Heart left ventricle (tissue), 16 donors: ENCODE data around the gene FAM219A. TPM values are rescaled to one million over a fixed set of nuclear protein-coding genes. Genes with fewer than 3 reads are reported as not detected.

ENCODE experiments used
- ATAC-seq, 4 donors: fragments of 200-7000 bp; cut with Tn5 transposase; one replicate each; pipeline ENCODE4 v1.9.1; 2020 to 2022; ENCODE audit warnings: moderate library complexity in 4 of 4, mild to moderate bottlenecking in 3 of 4, moderate number of reproducible peaks in 1 of 4
- DNase-seq, 5 donors: peaks; one replicate each; pipeline ENCODE4 v3.0.0-alpha.2; 2020
- H3K27ac ChIP-seq, 12 donors: fragments of 200-600 bp; sonication (generic) in 4 of 12; one replicate each; pipeline versions ENCODE4 v1.5.0 to v1.8.0; 2016 to 2022; ENCODE audit warnings: mild to moderate bottlenecking in 2 of 12
- H3K27me3 ChIP-seq, 9 donors: fragments of 200-600 bp; sonication (generic) in 2 of 9; one replicate each; pipeline versions ENCODE4 v1.5.1 to v1.8.0; 2016 to 2022; ENCODE audit warnings: mild to moderate bottlenecking in 3 of 9
- H3K36me3 ChIP-seq, 9 donors: fragments of 200-600 bp; sonication (generic) in 2 of 9; one replicate each; pipeline versions ENCODE4 v1.5.0 to v1.8.0; 2018 to 2022; ENCODE audit warnings: mild to moderate bottlenecking in 2 of 9
- H3K4me1 ChIP-seq, 12 donors: fragments of 200-600 bp; sonication (generic) in 4 of 12; one replicate each; pipeline versions ENCODE4 v1.5.0 to v1.8.0; 2016 to 2022; ENCODE audit warnings: mild to moderate bottlenecking in 3 of 12
- H3K4me3 ChIP-seq, 12 donors: fragments of 200-600 bp; sonication (generic) in 4 of 12; one replicate each; pipeline versions ENCODE4 v1.5.0 to v1.8.0; 2017 to 2022; ENCODE audit warnings: mild to moderate bottlenecking in 9 of 12, moderate library complexity in 4 of 12
- H3K9me3 ChIP-seq, 12 donors: fragments of 200-600 bp; sonication (generic) in 4 of 12; one replicate each; pipeline versions ENCODE4 v1.5.0 to v1.8.0; 2016 to 2022; ENCODE audit warnings: mild to moderate bottlenecking in 1 of 12
- CTCF ChIP-seq, 12 donors: fragments of 200-600 bp; sonication (generic) in 4 of 12; IDR thresholded peaks; one replicate each; pipeline versions ENCODE4 v1.5.0 to v1.8.0; 2018 to 2022; ENCODE audit warnings: antibody characterized with exemption in 12 of 12, mild to moderate bottlenecking in 5 of 12
- POLR2A ChIP-seq, 2 donors: fragments of 450-650 bp; IDR thresholded peaks; one replicate each; pipeline ENCODE4 v1.6.1; 2017; ENCODE audit warnings: antibody characterized with exemption in 2 of 2, mild to moderate bottlenecking in 2 of 2, moderate library complexity in 2 of 2
- WGBS, 4 donors: extraction: QIAGEN DNeasy Blood & Tissue Kit in 2 of 4; methylation state at CpG; one replicate each; pipeline versions ENCODE4 v1.1.5 to v1.1.7; 2013 to 2018; 5-methylcytosine and 5-hydroxymethylcytosine counted together
- intact Hi-C, 10 donors: fragments of 100-400 bp; cut with DNase I; formaldehyde crosslinking; loops; one replicate each; pipeline versions ENCODE4 v1.11.1 to v1.14.2; 2022
- polyA plus RNA-seq, 2 donors: library from polyadenylated mRNA; stranded (reverse); fragments of 200-250 nt; gene quantifications; one replicate each; pipeline ENCODE4 v1.2.3, GENCODE V29; 2013
- total RNA-seq, 9 donors: library from RNA; depleted of rRNA in 2 of 9; stranded (reverse); fragments of >200 nt in 2 of 9; fragmentation: NEBNext Ultra II Directional in 3 of 9; extraction: Animal tissue kit (Norgen Biotek cat#: 25700) in 3 of 9; gene quantifications; one replicate each; pipeline versions ENCODE4 v1.1.0 to v1.2.4, GENCODE V29; 2016 to 2023
- donor health status: ischemic (EF 13 %, LVEDD 7.1; RV severe dilation, severe dysfunction).
- donor health status: healthy with polysubstance abuse.
- donor health status: DM: no; HTN: yes; CAD: no.
- donor health status: DM: no; HTN: no; CAD: no.
- donor health status: ischemic (EF 25% LVEDD 6.9; RV normal size, moderate dysfunction).
- donor health status: ischemic (EF 25% LVEDD 5.7; RV mildly dilated, moderate dysfunction).
- donor health status: healthy.
- donor health status: DM: yes; HTN: yes; CAD: no.
- donor health status: ischemic (EF 35%, LVEDD 5.7; RV mildly dilated, moderate dysfunction).
- donor health status: nonischemic (EF 11% LVEDD 7.7; RV severe dilation, severe dysfunction).
- donor health status: DM: yes; HTN: yes; CAD: no.
- donor health status: PGD.
- donor health status: ischemic (EF 29% LVEDD 5.4; RV normal size, mild dysfunction).
- donor health status: nonischemic (EF 23%, LVEDD 6.1; RV moderate dilation, normal function).

Gene FAM219A
- total and polyA plus RNA-seq, 11 donors, result 12.7 to 39.1 (median 25.9) TPM

- intact Hi-C loops, result no loop called here
- 74 to 84% (median 80%) methylated on average over 1 of the region's 1 CpG for WGBS, 4 donors
- ATAC-seq (no peak), DNase-seq (no peak)
- no peak for TF ChIP-seq CTCF (IDR thresholded peaks at IDR 0.05)
- H3K36me3 ChIP-seq, result no peaks in the 10 kb centered on the region
- no peaks in the 10 kb centered on the region for H3K27me3 ChIP-seq
- H3K27ac ChIP-seq, result no peak overlapping the region
- H3K9me3 ChIP-seq, result no peaks in the 10 kb centered on the region
- H3K4me1 ChIP-seq, result peaks cover 0 to 4% (median 0%) of the 10 kb centered on the region in 12 donors
- H3K4me3 ChIP-seq, result no peak overlapping the region
These were observed 19.2 kb upstream of the FAM219A start for GRCh38 chr9:34477541-34477940.

DNA sequence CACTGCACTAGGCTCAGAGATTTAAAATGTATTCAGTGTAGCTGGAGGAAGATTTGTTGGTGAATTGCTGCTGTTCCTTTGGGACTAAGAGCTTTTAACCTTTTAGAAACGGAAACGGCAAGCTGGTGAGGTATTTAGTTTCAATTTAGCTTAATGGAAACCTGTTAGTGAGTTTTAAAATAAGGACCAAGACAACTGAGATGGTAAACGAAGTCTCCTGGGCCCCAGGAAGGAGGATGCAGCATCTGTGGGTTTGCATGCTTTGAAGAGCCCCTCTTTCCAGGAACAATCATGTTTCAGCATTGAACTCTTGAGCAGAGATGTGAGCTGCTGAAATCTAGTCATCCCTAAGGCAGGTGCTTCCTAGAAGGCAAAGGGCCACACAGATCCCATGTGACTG lies 16.7 kb upstream of the FAM219A start:
- WGBS, 4 donors, result 36 to 60% (median 45%) methylated on average over 3 of the region's 3 CpGs
- intact Hi-C loops, result no loop called here
- Histone ChIP-seq H3K36me3 (no peaks in the 10 kb centered on the region), H3K9me3 (no peaks in the 10 kb centered on the region), H3K4me3 (no peak overlapping the region), H3K27me3 (no peaks in the 10 kb centered on the region), H3K4me1 (peaks cover 0 to 4% (median 0%) of the 10 kb centered on the region in 12 donors), H3K27ac (no peak overlapping the region)
- TF ChIP-seq CTCF (IDR thresholded peaks at IDR 0.05) (no peak), POLR2A (IDR thresholded peaks at IDR 0.05) (no peak)
- DNase-seq, result no peak
- ATAC-seq, result no peak

GRCh38 chr9:34465468-34465867 lies 7.1 kb upstream of the FAM219A start:
- no peak overlapping the region for H3K27ac ChIP-seq
- H3K36me3 ChIP-seq, result no peaks in the 10 kb centered on the region
- intact Hi-C loops, result no loop called here
- H3K9me3 ChIP-seq, result no peaks in the 10 kb centered on the region
- H3K4me3 ChIP-seq, result no peak overlapping the region
- WGBS, 4 donors, result 28 to 70% (median 42%) methylated on average over 1 of the region's 1 CpG
- DNase-seq, result no peak
- no peak for ATAC-seq
- TF ChIP-seq CTCF (IDR thresholded peaks at IDR 0.05), result no peak
- TF ChIP-seq POLR2A (IDR thresholded peaks at IDR 0.05), result no peak
- H3K4me1 ChIP-seq, result peaks cover 0 to 17% (median 0%) of the 10 kb centered on the region in 12 donors
- H3K27me3 ChIP-seq, result peaks cover 0 to 3% (median 0%) of the 10 kb centered on the region in 9 donors

GRCh38 chr9:34464571-34464970 lies 6.2 kb upstream of the FAM219A start:
- Histone ChIP-seq H3K4me1 (peaks cover 0 to 8% (median 0%) of the 10 kb centered on the region in 12 donors), H3K36me3 (no peaks in the 10 kb centered on the region), H3K9me3 (no peaks in the 10 kb centered on the region), H3K27me3 (peaks cover 0 to 3% (median 0%) of the 10 kb centered on the region in 9 donors), H3K4me3 (no peak overlapping the region), H3K27ac (no peak overlapping the region)
- TF ChIP-seq POLR2A (IDR thresholded peaks at IDR 0.05), result no peak
- TF ChIP-seq CTCF (IDR thresholded peaks at IDR 0.05), result no peak
- WGBS, 4 donors, result 79 to 88% (median 84%) methylated on average over 2 of the region's 2 CpGs
- ATAC-seq, result no peak
- no peak for DNase-seq
- intact Hi-C loops, result loop anchor here in 1 of 10 donors (5.0 kb wide), 1 partner anchor 33 kb away; no protein-coding TSS in a partner anchor
